HG03097 (cell line): ENCODE data around the gene RNMT.
"Not testable (repeated sequence)": the region's sequence is repeated elsewhere in the genome, so short reads cannot be mapped to it uniquely, and the experiment has no call there.

ENCODE experiments used
- ATAC-seq: cut with Tn5 transposase; IDR thresholded peaks from one replicate; pipeline ENCODE4 v1.9.1; 2021; ENCODE audit not compliant: unreplicated experiment, low FRiP score

Gene RNMT

DNA sequence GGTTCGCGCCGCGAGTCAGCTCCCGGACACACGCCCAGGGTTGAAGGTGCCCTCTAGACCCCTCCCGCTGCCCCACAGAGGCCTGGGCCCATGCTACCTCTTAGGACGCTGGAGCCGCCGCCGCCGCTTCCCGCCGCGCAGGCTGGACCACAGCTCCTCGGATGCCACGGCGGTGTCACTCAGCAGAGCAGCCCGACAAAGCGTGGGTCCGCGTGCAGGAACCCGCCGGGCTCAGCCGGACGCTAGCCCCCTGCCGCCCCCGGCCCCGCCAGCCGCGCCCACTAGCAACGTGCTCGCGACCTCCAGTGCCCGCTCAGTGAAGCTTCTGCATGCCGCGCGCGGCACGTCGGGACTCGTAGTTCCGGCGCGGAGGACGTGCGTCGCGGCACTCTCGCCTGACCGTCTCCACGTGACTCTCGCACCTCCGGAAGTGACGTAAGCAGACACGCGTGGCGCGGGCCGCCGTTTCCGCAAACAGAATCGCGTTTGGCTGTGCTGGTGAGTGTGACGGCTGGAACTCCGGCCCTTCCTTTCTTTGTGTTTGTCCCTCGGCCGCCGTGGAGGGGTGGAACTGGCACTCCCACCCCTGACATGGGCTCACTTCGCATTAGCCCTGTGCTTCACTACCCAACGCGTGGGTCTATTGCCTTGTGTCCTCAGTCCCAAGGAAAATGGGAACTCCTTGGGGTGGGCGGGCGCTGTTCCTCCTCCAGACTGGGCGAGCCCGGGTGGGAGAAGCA lies at the start of gene RNMT, which contains the start of gene FAM210A:
TSS of gene RNMT (plus strand) at position 442 of the 740 bp plus-strand sequence. CDS start 4,845 bp downstream, outside the sequence.
TSS of gene FAM210A (minus strand) at position 327 of the 740 bp plus-strand sequence. CDS start 44,481 bp downstream, outside the sequence.
- ATAC-seq: peak; percentile 94

DNA sequence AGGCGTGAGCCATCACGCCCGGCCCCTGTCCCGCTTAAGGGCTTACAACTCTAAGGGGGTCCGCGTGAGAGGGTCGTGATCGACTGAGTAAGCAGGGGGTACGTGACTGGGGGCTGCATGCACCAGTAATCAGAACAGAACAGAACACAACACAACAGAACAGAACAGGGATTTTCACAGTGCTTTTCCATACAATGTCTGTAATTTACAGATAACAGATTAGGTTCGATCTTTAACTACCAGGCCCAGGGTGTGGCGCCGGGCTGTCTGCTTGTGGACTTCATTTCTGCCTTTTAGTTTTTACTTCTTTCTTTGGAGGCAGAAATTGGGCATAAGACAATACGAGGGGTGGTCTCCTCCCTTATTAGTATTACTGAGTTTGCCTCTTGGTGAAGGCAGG lies 49.1 kb upstream of the RNMT start:
- ATAC-seq: not testable (repeated sequence)

DNA sequence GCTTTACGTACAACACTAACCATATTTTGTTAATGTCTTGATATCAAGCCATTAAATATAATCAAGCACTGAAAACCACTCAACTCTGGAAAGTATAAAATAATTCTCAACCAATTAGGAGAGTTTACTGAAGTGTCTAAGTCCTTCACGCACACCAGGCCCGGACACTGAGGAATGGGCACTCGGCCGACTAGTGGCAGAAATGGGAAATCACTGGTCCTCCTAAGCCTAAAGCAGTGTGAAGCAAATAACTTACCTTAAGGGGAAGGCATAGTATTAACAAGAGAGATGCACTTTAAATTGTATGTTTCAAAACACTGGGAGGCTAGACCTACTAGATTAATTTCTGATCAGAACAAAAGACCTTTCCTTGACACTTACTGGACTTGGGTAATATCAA lies 45.9 kb upstream of the RNMT start:
- ATAC-seq: no peak

DNA sequence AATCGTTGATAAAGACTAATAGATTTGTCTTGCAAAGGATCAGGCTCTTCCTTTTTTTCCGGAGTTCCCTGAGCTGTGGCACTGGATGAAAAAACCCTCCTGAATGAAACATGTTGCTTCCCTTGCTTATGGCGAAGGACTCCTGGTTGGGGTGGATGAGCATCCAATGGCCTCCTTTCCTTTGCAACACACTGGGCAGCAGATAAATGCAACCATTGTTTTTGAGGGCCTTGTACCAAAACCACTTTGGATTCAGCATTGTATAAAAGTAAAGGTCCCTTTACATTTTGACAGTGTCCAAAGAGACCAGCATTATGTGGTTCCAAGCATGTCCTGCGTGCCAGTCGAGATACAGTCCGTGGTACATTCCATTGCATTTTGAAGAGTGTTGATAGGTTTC lies 44.8 kb upstream of the RNMT start:
- ATAC-seq: no peak

DNA sequence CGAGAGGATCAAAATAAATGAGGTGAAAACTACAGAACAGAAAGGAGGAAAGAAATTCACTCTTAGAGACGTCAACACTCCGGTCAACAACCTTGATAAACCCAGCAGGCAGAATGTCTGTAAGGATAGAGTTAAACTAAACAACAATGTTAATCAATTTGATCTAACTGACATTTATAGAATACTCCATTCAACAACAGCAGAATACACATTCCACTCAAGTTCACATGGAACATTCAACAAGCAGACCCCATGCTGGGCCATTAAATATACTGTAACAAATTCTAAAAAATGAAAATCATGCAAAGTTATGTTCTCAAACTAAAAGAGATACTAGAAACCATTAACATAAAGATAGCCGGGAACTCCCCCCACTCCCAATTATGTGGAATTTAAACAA lies 41.9 kb upstream of the RNMT start:
- no peak for ATAC-seq

DNA sequence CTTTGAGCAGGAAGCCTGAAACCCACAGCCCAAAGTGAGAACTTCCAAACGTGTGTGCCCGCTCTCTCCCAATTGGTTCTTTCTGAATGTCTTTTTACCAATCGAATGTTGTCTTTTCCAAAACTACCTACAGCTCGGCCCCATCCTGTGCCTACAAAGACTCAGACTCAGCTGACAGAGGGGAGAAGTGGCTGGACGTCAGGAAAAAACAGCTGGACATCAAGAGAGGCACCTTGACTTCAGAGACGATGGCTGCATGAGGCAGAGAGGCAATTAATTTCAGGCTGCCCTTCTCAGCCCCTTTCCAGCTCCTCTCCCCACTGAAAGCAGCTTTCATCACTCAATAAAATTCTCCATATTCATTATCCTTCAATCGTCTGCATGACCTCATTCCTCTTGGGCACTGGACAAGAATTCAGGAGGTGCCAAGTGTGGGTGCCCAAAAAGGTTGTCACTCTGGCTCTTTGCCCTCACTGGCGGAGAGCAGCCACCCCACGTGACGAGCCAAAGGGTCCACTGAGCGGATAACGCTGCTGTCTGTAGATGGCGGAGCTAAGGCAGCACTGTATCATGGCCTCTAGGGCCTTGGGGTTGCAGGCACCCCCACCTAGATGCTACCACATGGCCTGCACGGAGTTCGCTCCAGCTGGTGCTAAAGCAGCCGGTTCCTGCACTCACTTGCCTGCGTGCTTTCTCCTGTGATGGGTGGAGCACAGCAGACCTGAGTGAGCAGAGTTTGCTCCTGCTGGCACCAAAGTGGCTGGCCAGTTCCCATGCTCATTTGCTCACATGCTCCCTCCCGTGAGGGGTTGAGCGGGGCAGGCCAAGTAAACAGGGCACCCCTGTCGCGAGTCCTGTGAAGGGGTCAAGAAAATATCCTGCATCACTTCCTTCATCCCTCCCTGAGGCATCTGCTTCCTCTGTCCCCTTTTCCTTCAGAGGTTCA lies 38.0 kb upstream of the RNMT start:
- no peak for ATAC-seq

DNA sequence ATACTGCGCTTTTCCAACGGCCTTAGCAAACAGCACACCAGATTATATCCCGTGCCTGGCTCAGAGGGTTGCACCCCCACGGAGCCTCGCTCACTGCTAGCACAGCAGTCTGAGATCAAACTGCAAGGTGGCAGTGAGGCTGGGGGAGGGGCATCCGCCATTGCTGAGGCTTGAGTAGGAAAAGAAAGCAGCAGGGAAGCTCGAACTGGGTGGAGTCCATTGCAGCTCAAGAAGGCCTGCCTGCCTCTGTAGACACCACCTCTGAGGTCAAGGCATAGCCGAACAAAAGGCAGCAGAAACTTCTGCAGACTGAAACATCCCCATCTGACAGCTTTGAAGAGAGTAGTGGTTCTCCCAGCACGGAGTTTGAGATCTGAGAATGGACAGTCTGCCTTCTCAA lies 36.4 kb upstream of the RNMT start:
- not testable (repeated sequence) for ATAC-seq

DNA sequence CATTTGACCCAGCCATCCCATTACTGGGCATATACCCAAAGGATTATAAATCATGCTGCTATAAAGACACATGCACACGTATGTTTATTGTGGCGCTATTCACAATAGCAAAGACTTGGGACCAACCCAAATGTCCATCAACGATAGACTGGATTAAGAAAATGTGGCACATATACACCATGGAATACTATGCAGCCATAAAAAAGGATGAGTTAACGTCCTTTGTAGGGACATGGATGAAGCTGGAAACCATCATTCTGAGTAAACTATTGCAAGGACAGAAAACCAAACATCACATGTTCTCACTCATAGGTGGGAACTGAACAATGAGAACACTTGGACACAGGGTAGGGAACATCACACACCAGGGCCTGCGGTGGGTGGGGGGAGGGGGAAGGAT lies 31.1 kb upstream of the RNMT start:
- ATAC-seq: not testable (repeated sequence)

DNA sequence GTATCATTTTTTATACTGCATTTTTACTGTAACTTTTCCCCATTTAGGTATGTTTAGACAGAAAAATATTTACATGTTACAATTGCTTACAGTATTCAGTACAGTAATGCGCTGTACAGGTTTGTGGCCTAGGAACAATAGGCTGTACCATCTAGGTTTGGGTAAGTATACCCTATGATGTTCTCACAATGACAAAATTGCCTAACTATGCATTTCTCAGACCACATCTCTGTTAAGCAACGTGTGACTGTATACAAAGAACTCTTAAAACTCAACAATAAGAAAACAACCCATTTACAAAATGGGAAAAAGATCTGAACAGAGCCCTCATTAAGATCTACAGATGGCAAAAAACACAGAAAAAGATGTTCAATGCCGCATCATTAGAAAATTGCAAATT lies 29.5 kb upstream of the RNMT start:
- ATAC-seq: no peak

DNA sequence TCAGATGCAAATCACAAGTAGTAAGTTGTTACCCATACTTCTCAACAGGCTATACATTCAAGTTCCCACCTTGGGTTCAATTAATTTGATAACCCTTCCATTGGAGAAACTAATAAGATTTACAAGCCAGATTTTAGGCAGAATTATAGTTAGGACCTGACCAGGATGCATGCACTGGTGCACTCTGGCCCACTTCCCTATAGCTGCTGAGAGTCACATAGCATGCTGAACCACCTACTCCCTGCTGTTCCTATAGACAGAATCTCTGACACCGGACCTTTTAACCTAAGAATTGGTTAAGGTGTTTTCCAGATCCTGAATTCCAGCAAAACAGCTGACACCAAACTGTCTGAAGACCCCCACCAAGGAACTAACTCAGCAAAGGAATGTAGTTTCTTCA lies 26.3 kb upstream of the RNMT start:
- ATAC-seq: no peak

DNA sequence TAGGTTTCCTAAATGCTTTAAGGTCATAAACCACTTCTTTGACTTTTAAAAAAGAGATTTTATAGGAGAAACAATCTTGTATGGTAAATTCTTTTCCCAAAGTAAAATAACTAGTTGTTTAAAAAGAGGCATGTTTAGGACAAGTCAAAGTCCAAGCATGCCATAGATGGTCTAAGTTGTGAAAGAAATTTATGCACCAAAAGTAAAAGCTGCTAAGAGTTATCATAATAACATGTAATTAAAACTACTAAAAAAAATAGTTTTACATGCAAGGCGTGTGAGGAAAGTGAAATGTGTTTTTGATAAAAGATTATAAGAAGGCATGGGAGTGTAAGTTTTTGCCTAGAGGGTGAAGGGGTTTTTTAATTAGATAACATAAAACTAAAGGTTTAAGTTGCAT lies 22.6 kb upstream of the RNMT start:
- ATAC-seq: no peak

DNA sequence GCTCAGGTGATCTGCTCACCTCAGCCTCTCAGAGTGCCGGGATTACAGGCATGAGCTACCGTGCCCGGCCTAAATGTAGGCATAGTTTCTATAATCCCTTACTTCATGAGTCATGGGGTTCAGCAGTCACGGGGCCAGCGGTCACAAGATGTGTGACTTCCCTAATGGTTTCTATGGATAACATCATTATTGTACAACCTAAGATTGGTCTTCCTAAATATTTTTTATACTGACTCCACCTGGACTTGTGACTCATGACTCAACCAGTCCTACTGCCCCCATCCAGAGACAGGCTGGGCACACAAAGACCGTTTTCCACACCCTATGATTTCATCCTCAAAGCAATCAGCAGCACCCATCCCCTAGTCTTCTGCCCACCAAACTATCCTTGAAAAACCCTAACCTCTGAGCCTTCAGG lies 16.1 kb upstream of the RNMT start:
- no peak for ATAC-seq

DNA sequence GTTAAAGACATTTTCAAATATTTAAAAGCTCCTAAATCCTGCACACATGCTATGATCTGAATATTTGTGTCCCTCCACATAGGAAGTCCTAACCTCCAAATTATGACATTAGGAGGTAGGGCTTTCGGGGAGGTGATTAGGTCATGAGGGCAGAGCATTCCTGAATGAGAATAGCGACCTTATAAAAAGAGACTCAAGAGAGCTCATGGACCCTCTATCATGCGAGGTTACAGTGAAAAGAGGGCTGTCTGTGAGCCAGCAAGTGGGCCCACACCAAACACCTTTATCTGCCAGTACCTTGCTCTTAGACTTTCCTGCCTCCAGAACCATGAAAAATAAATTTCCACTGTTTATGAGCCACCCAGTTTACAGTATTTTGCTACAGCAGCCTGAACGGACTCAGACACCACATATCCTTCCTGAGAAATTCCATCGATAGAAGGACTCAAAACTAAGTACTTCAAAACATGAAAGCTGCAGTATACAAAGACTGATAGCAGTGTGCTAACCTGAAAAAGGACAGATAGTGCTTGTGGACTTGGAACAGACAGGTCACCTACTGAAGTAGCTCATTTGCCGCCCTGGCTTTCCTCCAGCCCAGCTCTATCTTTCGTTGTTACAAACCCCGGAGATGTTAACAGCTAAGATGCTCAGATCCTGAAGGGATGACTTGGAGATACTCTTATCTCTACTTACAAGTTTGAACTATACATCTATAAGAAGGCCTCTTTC lies 13.9 kb upstream of the RNMT start:
- no peak for ATAC-seq

DNA sequence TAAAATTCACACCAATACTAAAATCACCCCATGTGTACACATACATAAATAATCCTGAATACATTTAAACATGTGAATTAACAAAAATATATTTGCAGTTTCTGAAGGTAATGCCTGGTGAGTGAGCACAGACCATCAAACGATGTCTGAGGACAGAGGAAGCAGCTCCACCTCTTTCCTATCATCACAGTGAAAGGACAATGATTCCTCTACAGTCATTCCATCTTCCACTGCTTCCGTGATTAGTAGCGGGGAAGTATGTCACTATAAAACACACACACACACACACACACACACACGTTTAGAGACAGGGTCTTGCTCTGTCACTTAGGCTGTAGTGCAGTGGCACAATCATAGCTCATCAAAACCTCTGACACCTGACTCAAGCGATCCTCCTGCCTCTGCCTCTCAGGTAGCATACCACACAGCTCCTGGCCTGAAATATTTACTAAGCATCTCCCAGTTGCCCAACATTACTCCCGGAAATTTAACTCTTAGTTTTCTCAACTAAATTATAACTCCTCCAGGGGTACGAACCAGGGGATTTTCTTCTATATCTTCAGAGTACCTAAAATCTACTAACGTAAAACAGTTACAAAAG lies 12.9 kb upstream of the RNMT start:
- no peak for ATAC-seq

DNA sequence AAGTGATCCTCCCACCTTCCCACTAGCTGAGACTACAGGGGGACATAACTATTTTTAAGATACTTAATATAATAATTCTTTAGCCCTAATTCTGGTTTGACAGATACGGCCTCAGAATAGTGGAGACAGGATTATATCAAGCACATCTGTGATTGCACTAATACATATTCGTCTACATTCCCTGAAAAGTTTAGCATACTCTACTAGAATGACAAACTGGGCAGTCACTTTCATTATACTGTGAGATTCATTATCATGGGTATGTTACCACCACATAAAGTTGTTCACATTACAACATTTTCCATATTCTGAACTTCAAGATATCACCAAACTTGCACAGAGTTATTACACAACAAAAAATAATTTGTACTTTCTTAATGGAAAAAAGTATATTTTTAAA lies 11.1 kb upstream of the RNMT start:
- no peak for ATAC-seq

DNA sequence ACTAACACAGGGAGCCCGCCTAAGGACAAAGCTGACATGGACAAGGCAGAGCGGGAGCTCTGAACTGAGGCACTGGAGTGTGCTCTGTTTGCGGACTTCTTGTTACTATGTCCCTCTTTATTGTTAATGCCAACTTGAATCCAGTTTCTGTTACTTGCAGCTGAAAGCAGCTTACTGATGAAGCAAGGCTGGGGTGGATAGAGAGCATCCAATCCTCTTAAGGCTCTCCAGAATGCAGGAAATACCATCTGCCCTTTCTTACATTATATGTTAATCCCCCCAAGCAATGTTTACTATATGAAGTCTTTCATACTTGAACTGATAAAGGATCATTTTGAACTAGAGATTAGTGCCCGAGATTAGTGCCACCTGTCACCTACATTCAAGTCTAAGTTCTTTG lies 9.6 kb upstream of the RNMT start:
- ATAC-seq: no peak

DNA sequence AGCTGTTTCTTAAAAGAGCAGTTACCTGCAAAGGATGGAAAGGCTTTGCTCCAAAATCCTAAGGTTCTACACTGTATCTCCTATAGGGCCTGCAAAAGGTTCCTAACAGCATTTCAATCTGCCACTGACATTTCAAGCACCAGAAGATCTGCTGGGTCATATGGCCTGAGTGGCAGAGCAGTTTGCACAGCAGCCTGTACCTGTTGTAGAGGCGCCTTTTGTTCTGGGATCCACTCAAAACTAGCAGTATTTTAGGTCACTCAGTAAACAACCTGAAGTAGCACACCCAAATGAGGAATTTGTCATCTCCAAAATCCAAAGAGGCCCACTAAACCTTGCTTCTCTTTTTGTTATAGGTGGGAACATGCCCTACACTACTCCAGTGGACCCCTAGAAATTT lies 6.3 kb upstream of the RNMT start:
- ATAC-seq: no peak

DNA sequence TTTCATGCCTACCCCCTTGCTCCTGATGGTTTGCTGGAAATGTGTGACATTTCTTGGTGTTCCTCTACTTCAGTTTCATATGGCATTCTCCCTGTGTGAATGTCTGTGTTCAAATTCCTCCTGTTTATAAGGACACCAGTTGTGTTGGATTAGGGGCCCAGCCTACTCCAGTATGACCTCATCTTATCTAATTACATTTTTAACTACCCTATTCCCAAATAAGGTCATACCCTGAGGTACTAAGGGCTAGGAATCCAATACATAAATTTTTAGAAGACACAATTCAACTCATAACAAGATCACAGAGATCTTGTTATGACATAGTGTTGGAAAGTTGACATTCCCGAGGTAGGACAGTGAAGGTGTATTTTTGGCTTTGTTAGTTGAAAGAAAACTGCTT lies 5.6 kb upstream of the RNMT start:
- ATAC-seq: no peak

DNA sequence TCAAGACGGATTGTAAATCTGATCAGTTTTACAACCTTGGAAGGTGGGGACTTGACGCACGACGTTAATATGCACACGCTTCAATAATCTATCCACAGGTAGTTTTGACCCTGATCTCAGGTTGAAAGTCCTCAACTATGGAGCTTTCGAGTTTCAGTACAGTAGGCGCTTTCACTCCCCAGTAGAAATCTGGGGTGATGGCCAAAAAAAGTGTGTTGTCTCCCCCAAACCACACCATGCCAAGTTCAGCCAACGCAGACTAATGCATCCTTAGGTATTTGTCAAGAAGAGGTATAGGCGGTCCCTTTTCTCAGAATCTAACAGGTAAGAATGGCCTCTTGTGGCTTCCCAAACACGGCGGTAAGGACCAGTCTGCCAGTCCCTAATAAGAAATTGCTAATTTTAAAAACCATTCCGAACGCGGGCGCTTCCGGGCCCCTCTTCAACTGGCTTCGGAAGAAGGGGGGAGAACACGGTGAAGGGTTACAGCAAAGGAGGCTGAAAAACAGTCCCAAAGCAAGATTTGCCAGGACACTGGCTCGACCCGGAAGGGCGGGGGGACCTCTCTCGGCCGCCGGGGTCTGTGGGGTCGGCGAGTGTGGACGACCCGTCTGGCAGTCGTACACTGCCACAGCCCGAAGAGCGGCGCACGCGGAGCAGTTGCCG lies 774 bp upstream of the RNMT start:
- ATAC-seq: no peak

DNA sequence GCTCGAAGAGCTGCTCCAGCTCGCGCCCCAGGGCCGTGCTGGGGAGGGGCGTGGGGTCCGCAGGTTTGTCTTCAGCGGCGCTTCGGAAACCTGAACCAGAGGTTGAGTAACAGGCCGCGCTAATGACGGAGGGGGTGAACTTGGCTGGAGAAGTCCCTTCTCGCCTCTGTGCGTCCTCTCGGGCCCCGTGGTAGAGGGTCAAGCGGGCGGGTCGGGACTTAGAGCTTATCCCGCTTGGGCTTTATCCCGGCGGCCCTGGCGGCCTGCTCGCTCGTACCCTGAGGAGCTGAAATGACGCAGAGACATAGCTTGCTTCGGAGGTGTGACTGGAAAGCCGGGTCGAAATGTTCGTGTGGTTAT lies 479 bp downstream of the RNMT start:
- ATAC-seq: peak; percentile 15
